GM18499 (cell line): ENCODE data around the gene FBXW5.

Source experiments
- ATAC-seq: cut with Tn5 transposase; IDR thresholded peaks from one replicate; pipeline ENCODE4 v1.9.1; 2021; ENCODE audit warnings: moderate number of reproducible peaks; ENCODE audit not compliant: insufficient read depth, unreplicated experiment

FBXW5 gene

GRCh38 chr9:136951541-136952320, 7.2 kb upstream of the FBXW5 start, which contains the start of gene LCN12:
TSS of gene LCN12 (plus strand) at chr9:136952273. CDS start at chr9:136952328, 55 bp downstream.
- ATAC-seq = no peak

DNA sequence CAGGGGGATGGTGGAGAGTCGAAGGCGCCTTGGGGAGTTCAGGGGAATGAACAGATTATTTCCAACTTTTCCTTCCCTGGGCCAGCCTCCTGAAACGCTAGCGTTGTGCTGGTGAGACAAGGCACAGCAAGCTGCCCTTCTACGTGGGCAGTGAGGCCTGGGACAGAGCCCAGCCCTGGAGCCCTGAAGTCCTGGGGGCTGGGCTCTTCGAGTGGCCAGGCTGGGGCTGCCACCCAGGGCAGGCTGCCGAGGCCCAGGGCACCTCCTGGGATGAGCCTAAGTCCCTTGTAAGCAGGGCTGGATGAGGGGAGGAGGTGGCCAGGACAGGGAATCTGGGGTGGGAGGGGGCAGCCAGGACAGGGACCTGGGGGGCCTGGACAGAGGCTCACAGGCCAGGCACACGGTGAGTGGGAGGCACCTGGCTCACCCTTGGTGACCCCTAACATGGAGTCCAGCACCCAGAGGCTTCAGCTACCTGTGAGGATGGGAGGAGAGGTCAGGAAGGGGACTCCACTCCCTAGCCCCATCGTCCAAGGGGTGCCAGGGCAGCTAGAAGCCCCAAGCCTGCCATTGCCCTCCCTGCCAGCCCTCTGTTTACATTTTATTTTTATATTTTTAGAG, 6.2 kb upstream of the FBXW5 start:
- no peak for ATAC-seq

- ATAC-seq = peak; percentile 50
These were observed 5.5 kb upstream of the FBXW5 start for GRCh38 chr9:136949817-136950655.

DNA sequence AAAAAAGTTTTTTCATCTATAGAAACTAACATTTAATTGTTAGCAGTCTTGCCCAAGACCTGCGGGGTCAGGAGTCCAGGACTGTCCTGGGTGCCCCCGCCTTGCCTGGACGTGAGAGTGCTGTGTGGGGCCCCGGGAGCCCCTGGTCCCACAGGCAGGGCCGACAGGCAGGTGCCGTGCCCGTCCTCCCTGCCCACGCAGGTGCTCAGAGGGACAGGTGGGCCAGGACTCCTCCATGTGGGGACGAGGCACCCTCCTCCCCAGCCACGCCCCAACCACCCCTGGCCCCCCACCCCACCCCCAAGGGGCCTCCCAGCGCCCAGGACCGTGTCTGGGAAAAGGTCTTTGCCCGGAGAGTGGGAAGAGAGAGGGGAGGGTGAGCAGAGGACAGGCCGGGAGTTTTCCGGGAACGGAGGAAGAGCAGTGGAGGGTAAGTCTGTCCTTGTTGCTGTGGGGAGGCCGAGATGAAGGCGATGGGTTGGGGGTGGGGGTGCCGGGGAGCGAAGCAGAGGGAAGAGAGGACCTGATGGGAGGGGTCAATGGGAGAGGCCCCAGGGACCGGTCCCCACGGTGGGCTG, 4.8 kb upstream of the FBXW5 start:
- ATAC-seq = no peak

DNA sequence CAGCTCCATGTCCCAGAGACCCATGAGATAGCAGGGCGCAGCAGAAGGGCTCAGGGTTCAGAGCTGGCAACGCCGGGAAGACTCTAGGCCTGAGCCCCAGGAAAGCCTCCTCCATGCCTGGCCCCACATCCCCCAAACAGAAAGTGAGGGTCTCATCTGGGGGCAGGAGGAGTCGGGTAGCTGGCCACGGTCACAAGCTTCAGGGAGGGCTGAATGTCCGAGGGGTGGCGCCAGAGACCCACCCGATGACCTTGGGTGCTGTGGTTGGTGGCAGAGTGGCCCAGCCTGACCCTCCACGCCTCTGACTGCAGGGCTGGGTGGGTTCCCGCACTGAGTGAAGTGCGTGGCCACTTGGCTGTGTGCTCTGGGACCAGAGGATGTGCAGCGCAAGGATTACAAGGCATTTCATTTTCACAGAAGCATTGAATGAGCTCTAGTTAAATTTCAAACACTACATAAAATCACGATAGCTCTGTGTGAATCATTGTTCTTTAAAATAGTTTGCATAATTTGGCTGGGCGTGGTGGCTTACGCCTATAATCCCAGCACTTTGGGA, 3.5 kb upstream of the FBXW5 start:
- ATAC-seq = no peak

DNA sequence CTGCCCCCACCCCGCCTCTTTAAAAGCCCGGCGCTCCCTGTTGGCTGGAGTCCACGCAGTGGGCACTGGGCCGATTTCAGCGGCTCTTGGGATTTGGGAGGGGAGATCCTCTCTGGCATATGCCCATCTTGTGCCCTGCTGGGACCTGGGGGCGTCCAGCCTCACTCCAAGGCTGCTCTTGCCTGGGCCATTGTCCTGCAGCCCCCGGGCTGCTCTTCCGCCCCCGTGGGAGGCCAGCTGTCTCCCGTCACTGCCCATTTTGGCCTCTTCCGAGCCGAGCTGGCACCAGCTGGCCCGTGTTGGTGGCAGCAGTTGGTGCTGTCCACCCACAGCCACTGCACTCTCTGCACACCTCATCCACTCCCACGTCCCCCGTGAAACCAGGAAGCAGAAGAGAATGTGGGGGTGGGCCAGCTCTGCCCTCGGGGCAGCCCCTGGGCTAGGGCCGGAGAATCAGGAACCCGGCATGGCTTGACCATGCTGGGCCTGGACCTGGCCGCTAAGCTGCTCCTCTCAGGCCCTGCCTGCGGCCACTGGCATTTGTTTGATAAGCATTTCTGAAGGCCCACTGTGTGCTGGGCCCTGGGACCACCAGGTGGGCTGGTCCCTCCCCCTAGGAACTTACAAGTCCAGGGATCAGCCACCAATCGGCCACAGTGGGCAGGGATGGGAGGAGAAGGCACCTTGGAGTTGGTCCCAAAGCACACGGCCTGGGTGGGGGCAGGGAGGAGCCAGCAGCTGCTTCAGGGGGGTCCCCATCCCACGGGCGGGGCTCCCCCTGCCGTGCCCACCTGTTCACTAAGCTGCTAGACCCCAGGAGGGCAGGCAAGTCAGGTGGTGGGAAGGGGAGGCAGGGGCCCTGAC, 2.7 kb upstream of the FBXW5 start:
- no peak for ATAC-seq

GRCh38 chr9:136946228-136947027, 1.9 kb upstream of the FBXW5 start:
- no peak for ATAC-seq

- no peak for ATAC-seq
These were observed 1.0 kb upstream of the FBXW5 start for GRCh38 chr9:136945333-136946227.

GRCh38 chr9:136944212-136944518, 373 bp downstream of the FBXW5 start:
- ATAC-seq = peak; percentile 11

- peak; percentile 18 for ATAC-seq
These were observed 987 bp downstream of the FBXW5 start for GRCh38 chr9:136943291-136944211.

- ATAC-seq = no peak
These were observed 1.7 kb downstream of the FBXW5 start for GRCh38 chr9:136942881-136943230.

DNA sequence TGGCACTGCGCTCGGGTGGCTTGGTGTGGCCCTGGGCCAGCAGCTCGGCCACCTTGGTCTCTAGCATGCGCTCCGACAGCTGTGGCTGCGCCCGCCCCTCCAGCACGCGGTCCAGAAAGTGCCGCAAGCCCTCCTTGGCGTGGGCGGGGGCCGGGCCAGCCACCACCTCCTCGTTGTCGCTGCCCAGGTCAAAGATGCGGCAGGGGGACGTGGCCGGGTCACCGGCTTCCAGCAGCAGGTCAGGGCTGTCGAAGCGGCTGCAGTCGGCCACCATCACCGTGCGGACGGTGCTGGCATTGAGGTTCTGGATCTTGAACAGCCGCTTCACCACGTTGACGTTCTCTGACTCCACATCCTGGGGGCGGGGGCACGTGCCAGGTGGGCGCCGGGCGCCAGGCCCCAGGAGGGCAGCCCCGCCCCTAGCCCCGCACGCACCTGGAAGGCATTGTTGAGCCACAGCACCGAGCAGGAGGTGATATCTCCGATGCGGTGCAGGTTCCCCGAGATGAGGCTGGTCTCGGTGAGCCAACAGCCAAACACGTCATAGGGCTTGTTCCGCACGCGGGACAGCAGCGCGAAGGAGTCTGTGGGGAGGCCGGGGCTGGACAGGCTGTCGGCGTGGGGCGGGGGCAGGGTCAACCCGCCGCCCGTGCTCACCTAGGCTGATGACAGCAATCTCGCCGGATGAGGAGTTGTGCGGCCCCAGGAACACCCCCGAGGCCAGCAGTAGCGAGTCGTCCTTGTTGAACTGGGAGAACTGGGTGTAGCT, 2.2 kb downstream of the FBXW5 start:
- no peak for ATAC-seq

GRCh38 chr9:136941231-136942111, 3.1 kb downstream of the FBXW5 start:
- no peak for ATAC-seq

- no peak for ATAC-seq
These were observed 3.9 kb downstream of the FBXW5 start for GRCh38 chr9:136940526-136941230.
